ENCODE data around the gene DRGX. TPM values are rescaled to one million over a fixed set of nuclear protein-coding genes. Genes with fewer than 3 reads are reported as not detected.

Gene DRGX
- total RNA-seq, 1 donor = not detected

DNA sequence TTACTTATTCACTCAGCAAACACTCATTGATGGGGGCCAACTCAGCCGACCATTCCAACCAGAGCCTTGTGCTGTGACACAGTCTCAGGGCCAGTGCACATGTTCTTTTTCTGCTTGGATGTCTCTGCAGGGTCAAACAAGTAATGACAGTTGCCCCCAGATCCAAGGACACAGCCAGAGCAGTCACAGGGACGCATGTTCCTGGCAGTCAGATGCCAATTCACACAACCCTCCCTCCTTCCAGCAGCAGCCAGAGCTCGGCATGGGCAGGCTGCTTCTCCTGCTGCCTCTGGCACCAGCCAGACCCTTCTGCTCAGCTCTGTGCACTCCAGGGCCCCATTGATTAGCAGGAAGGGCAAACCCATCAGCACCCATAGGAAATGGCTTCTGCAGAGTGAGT lies 20.3 kb downstream of the DRGX start:
- H3K9me3 ChIP-seq (ENCODE audit: low read depth, low read length) = no peaks in the 10 kb centered on the region
- H3K4me1 ChIP-seq (ENCODE audit: insufficient read depth, low read length) = no peaks in the 10 kb centered on the region
- TF ChIP-seq CTCF (IDR thresholded peaks at IDR 0.05; ENCODE audit: extremely low read depth, low read depth, low read length) = no peak
- H3K27ac ChIP-seq (ENCODE audit: low read depth, low read length) = no peak overlapping the region
- no peaks in the 10 kb centered on the region for H3K79me2 ChIP-seq (ENCODE audit: insufficient read depth, low read length)
- H3K4me2 ChIP-seq (ENCODE audit: insufficient read depth, low read length) = no peak overlapping the region
- no peaks in the 10 kb centered on the region for H4K20me1 ChIP-seq (ENCODE audit: insufficient read depth, low read length)
- no peak for DNase-seq (ENCODE audit: insufficient read length, low spot score, missing footprints)
- peaks cover 25% of the 10 kb centered on the region for H3K27me3 ChIP-seq (ENCODE audit: insufficient read depth, low read length)
- H2AFZ ChIP-seq (ENCODE audit: low read length) = no peak overlapping the region
- no peak overlapping the region for H3K4me3 ChIP-seq (ENCODE audit: insufficient read depth, low read length)
- H3K36me3 ChIP-seq (ENCODE audit: insufficient read depth, low read length) = no peaks in the 10 kb centered on the region

GRCh38 chr10:49374740-49375139 lies 21.1 kb downstream of the DRGX start:
- Histone ChIP-seq H3K9me3 (ENCODE audit: low read depth, low read length) (no peaks in the 10 kb centered on the region), H3K79me2 (ENCODE audit: insufficient read depth, low read length) (no peaks in the 10 kb centered on the region), H2AFZ (ENCODE audit: low read length) (no peak overlapping the region), H3K36me3 (ENCODE audit: insufficient read depth, low read length) (no peaks in the 10 kb centered on the region), H3K27me3 (ENCODE audit: insufficient read depth, low read length) (peaks cover 23% of the 10 kb centered on the region), H3K4me1 (ENCODE audit: insufficient read depth, low read length) (no peaks in the 10 kb centered on the region), H3K4me3 (ENCODE audit: insufficient read depth, low read length) (no peak overlapping the region), H3K27ac (ENCODE audit: low read depth, low read length) (no peak overlapping the region), H3K4me2 (ENCODE audit: insufficient read depth, low read length) (no peak overlapping the region), H4K20me1 (ENCODE audit: insufficient read depth, low read length) (no peaks in the 10 kb centered on the region)
- no peak for DNase-seq (ENCODE audit: insufficient read length, low spot score, missing footprints)
- TF ChIP-seq CTCF (IDR thresholded peaks at IDR 0.05; ENCODE audit: extremely low read depth, low read depth, low read length) = no peak

- H2AFZ ChIP-seq (ENCODE audit: low read length) = no peak overlapping the region
- H3K79me2 ChIP-seq (ENCODE audit: insufficient read depth, low read length) = no peaks in the 10 kb centered on the region
- no peaks in the 10 kb centered on the region for H3K9me3 ChIP-seq (ENCODE audit: low read depth, low read length)
- no peak overlapping the region for H3K4me2 ChIP-seq (ENCODE audit: insufficient read depth, low read length)
- no peaks in the 10 kb centered on the region for H4K20me1 ChIP-seq (ENCODE audit: insufficient read depth, low read length)
- H3K27ac ChIP-seq (ENCODE audit: low read depth, low read length) = no peak overlapping the region
- H3K4me3 ChIP-seq (ENCODE audit: insufficient read depth, low read length) = no peak overlapping the region
- TF ChIP-seq CTCF (IDR thresholded peaks at IDR 0.05; ENCODE audit: extremely low read depth, low read depth, low read length) = no peak
- no peaks in the 10 kb centered on the region for H3K4me1 ChIP-seq (ENCODE audit: insufficient read depth, low read length)
- no peaks in the 10 kb centered on the region for H3K36me3 ChIP-seq (ENCODE audit: insufficient read depth, low read length)
- no peak for DNase-seq (ENCODE audit: insufficient read length, low spot score, missing footprints)
- H3K27me3 ChIP-seq (ENCODE audit: insufficient read depth, low read length) = peaks cover 20% of the 10 kb centered on the region
Measured at GRCh38 chr10:49373361-49373760, 22.5 kb downstream of the DRGX start.

GRCh38 chr10:49371967-49372366 lies 23.9 kb downstream of the DRGX start:
- Histone ChIP-seq H3K27ac (ENCODE audit: low read depth, low read length) (no peak overlapping the region), H3K4me2 (ENCODE audit: insufficient read depth, low read length) (no peak overlapping the region), H3K79me2 (ENCODE audit: insufficient read depth, low read length) (no peaks in the 10 kb centered on the region), H3K4me3 (ENCODE audit: insufficient read depth, low read length) (no peak overlapping the region), H3K36me3 (ENCODE audit: insufficient read depth, low read length) (no peaks in the 10 kb centered on the region), H3K27me3 (ENCODE audit: insufficient read depth, low read length) (peaks cover 25% of the 10 kb centered on the region), H4K20me1 (ENCODE audit: insufficient read depth, low read length) (no peaks in the 10 kb centered on the region), H3K4me1 (ENCODE audit: insufficient read depth, low read length) (no peaks in the 10 kb centered on the region), H2AFZ (ENCODE audit: low read length) (no peak overlapping the region), H3K9me3 (ENCODE audit: low read depth, low read length) (no peaks in the 10 kb centered on the region)
- TF ChIP-seq CTCF (IDR thresholded peaks at IDR 0.05; ENCODE audit: extremely low read depth, low read depth, low read length) = no peak
- DNase-seq (ENCODE audit: insufficient read length, low spot score, missing footprints) = no peak
